ENCODE results near the gene NOX5. TPM values are rescaled to one million over a fixed set of nuclear protein-coding genes. Genes with fewer than 3 reads are reported as not detected.

NOX5 gene
- total and polyA plus RNA-seq, 4 donors = under 0.01 to 0.08 (median 0.01) TPM

DNA sequence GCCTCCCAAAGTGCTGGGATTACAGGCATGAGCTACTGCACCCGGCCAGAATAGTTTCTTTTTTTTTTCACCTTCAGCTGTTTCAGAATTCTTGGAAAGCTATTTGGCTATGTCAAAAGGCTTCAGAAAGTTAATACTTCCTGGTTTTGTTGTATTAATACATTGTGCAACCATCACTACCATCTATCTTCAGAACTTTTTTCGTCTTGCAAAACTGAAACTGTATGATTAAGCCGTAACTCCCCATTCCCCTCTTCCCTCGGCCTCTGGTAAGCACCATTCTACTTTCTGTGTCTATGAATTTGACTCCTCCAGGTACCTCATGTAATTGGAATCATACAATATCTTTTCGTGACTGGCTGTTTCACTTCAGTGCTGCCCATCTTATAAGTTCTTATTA lies 5.2 kb upstream of the NOX5 start:
- H3K36me3 ChIP-seq (ENCODE audit: control insufficient read depth in 4 of 4, insufficient read depth in 3 of 4, low read depth in 1 of 4, low read length in 3 of 4) = no peaks in the 10 kb centered on the region
- no peak for DNase-seq (ENCODE audit: low spot score)
- H3K27me3 ChIP-seq (ENCODE audit: control insufficient read depth in 4 of 4, insufficient read depth in 4 of 4, low read length in 3 of 4) = no peaks in the 10 kb centered on the region
- TF ChIP-seq, protein P1, sequence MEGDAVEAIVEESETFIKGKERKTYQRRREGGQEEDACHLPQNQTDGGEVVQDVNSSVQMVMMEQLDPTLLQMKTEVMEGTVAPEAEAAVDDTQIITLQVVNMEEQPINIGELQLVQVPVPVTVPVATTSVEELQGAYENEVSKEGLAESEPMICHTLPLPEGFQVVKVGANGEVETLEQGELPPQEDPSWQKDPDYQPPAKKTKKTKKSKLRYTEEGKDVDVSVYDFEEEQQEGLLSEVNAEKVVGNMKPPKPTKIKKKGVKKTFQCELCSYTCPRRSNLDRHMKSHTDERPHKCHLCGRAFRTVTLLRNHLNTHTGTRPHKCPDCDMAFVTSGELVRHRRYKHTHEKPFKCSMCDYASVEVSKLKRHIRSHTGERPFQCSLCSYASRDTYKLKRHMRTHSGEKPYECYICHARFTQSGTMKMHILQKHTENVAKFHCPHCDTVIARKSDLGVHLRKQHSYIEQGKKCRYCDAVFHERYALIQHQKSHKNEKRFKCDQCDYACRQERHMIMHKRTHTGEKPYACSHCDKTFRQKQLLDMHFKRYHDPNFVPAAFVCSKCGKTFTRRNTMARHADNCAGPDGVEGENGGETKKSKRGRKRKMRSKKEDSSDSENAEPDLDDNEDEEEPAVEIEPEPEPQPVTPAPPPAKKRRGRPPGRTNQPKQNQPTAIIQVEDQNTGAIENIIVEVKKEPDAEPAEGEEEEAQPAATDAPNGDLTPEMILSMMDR (IDR thresholded peaks at IDR 0.05; ENCODE audit: low read depth, low read length, missing input control) = no peak
- TF ChIP-seq JUND (IDR thresholded peaks at IDR 0.05) (no peak), FOXA2 (IDR thresholded peaks at IDR 0.05) (no peak), ZBTB33 (IDR thresholded peaks at IDR 0.05) (no peak), SP1 (IDR thresholded peaks at IDR 0.05) (no peak), EGR1 (IDR thresholded peaks at IDR 0.05; ENCODE audit: low read depth in 2 of 2) (no peak), RAD21 (IDR thresholded peaks at IDR 0.05) (no peak), HNF4A (conservative IDR thresholded peaks at IDR 0.05) (no peak), MAX (IDR thresholded peaks at IDR 0.05) (no peak), NR2F2 (IDR thresholded peaks at IDR 0.05) (no peak), YY1 (IDR thresholded peaks at IDR 0.05) (no peak), FOXA1 (IDR thresholded peaks at IDR 0.05) (no peak), TAF1 (conservative IDR thresholded peaks at IDR 0.05) (no peak), GABPA (IDR thresholded peaks at IDR 0.05 in 1 of 2, conservative IDR thresholded peaks at IDR 0.05 in 1 of 2) (no peak), HNF4G (IDR thresholded peaks at IDR 0.05) (no peak), RXRA (IDR thresholded peaks at IDR 0.05) (no peak), REST (IDR thresholded peaks at IDR 0.05) (no peak)
- TF ChIP-seq, protein P2, sequence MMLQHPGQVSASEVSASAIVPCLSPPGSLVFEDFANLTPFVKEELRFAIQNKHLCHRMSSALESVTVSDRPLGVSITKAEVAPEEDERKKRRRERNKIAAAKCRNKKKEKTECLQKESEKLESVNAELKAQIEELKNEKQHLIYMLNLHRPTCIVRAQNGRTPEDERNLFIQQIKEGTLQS (IDR thresholded peaks at IDR 0.05) = no peak
- H3K9ac ChIP-seq (ENCODE audit: low read depth in 1 of 2, low read length in 2 of 2) = no peak overlapping the region
- no peaks in the 10 kb centered on the region for H3K4me1 ChIP-seq (ENCODE audit: control insufficient read depth in 4 of 4, insufficient read depth in 4 of 4, low read length in 3 of 4)
- WGBS = 92% methylated on average over 5 of the region's 5 CpGs
- no peaks in the 10 kb centered on the region for H3K9me3 ChIP-seq (ENCODE audit: control insufficient read depth in 4 of 4, low read length in 3 of 4)
- no peak overlapping the region for H3K4me3 ChIP-seq (ENCODE audit: low read depth in 1 of 3, low read length in 3 of 3)
- H3K27ac ChIP-seq (ENCODE audit: low read depth in 1 of 2, low read length in 2 of 2) = no peak overlapping the region

Data from liver (tissue), 9 donors.